Epithelial cell of prostate (primary cell): ENCODE data around the gene CACNG8.
"Not testable (repeated sequence)": the region's sequence is repeated elsewhere in the genome, so short reads cannot be mapped to it uniquely, and the experiment has no call there.

Experiments used
- DNase-seq: peaks from one replicate; pipeline ENCODE4 v3.0.0-alpha.2; 2011; ENCODE audit warnings: low read depth, low spot score
- H3K27ac ChIP-seq: fragments of 450-650 bp; 2 replicates; pipeline ENCODE4 v1.5.1; 2017; ENCODE audit warnings: mild to moderate bottlenecking

CACNG8 gene

DNA sequence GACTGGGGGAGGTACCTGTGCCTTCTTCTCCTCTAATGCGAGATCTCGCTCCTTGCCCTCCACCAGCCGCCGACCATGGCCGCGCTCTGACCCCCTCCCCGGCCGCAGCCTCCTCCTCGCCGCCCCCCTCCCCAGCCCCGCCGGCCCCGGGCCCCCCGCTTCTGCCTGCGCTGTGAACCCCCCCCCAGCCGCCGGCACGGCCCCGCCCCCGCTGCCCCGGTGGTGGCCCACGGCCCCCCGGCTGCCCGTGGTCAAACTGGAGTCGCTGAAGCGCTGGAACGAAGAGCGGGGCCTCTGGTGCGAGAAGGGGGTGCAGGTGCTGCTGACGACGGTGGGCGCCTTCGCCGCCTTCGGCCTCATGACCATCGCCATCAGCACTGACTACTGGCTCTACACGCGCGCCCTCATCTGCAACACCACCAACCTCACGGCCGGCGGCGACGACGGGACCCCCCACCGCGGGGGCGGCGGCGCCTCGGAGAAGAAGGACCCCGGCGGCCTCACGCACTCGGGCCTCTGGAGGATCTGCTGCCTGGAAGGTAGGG is at the start of gene CACNG8:
Gene CACNG8, plus strand, starts transcription at position 51 of the 545 bp plus-strand sequence.
- no peak within 1 kb of the TSS for H3K27ac ChIP-seq
- no peak for DNase-seq

GRCh38 chr19:53915000-53915399 is 47.7 kb upstream of the CACNG8 start:
- no peak overlapping the region for H3K27ac ChIP-seq
- no peak for DNase-seq

GRCh38 chr19:53916004-53916403 is 46.7 kb upstream of the CACNG8 start:
- no peak for DNase-seq
- no peak overlapping the region for H3K27ac ChIP-seq

- no peak overlapping the region for H3K27ac ChIP-seq
- DNase-seq = no peak
Measured at GRCh38 chr19:53917356-53917755, 45.4 kb upstream of the CACNG8 start.

DNA sequence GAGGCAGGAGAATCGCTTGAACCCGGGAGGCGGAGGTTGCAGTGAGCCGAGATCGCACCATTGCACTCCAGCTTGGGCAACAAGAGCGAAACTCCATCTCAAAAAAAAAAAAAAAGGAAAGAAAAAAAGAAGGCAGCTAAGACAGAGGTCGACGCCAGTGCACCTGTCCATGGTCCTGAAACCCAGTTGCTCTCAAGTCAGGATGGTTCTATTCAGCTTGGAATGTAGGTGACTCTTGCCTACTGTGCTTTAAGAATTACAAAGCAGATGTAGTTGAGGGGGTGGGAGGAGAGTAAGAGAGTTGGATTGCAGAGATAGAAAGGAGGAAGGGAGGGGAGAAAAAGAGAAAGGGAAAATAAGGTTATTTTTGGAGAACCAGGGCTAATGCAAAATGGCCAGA is 35.0 kb upstream of the CACNG8 start:
- no peak for DNase-seq
- no peak overlapping the region for H3K27ac ChIP-seq

GRCh38 chr19:53936029-53936428 is 26.7 kb upstream of the CACNG8 start:
- no peak for DNase-seq
- H3K27ac ChIP-seq = no peak overlapping the region

GRCh38 chr19:53942001-53942786 is 20.5 kb upstream of the CACNG8 start:
- DNase-seq = no peak
- H3K27ac ChIP-seq = no peak overlapping the region

- DNase-seq = no peak
Measured at GRCh38 chr19:53944416-53944815, 18.3 kb upstream of the CACNG8 start.

GRCh38 chr19:53944933-53945332 is 17.8 kb upstream of the CACNG8 start:
- no peak for DNase-seq
- no peak overlapping the region for H3K27ac ChIP-seq

More at GRCh38 chr19:53944416-53944815, 18.3 kb upstream of the CACNG8 start:
- no peak overlapping the region for H3K27ac ChIP-seq

DNA sequence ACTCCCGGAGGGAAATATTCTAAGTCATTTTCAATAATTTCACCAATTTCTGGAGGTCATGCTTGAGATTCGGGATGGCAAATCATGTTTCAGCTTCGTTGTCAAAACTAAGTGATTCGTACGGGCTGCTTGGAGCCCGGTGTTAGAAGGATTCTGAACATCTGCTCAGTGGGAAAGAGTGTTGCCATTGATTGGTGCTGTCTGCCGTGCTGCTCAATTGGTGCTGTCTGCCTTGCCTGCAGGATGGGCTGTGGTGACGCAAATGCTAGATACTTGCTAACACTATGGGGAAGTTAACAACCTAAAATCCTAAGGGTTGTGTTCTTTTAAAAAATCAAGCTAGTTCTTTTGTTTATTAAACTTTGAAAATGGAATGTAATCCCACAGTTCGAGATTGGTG is 17.3 kb upstream of the CACNG8 start:
- no peak for DNase-seq

DNA sequence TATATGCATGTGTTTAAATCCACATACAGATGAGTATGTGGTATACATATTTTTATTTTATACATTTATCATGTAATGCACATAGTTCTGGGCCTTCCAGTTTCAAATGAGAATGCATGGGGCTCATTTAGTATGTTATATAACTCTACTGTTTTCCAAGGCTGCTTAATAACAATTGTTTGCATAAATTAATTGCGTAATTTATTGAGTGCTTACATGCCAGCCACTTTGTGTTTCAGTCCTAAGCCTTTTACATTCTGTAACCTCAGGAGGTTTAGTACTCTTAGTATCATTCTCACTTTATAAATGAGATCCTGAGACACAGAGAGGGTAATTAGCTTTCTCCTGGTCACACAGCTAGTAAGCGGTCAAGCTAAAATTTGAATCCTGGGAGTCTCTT is 16.7 kb upstream of the CACNG8 start:
- no peak overlapping the region for H3K27ac ChIP-seq
- DNase-seq = no peak

More for the DNA sequence above, 17.3 kb upstream of the CACNG8 start:
- no peak overlapping the region for H3K27ac ChIP-seq

DNA sequence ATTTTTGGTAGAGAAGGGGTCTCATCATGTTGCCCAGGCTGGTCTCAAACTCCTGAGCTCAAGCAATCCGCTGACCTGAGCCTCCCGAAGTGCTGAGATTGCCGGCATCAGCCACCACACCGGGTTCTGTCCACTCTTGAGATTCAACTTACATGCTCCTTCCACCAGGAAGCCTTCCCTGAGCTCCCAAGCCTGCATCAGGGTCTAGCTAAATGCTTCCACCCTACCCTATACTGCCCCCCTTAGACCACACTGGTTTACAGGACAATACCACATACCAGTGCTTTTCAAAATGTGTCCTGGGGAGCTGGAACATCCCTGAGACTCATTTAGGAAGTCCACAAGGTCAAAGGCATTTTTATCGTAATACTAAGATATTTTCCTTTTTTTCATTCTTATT is 15.1 kb upstream of the CACNG8 start:
- H3K27ac ChIP-seq = no peak overlapping the region
- DNase-seq = no peak

GRCh38 chr19:53948611-53949010 is 14.1 kb upstream of the CACNG8 start:
- H3K27ac ChIP-seq, DNase-seq: not testable (repeated sequence)

- DNase-seq = no peak
- H3K27ac ChIP-seq = no peak overlapping the region
Measured at GRCh38 chr19:53951436-53951835, 11.3 kb upstream of the CACNG8 start.

DNA sequence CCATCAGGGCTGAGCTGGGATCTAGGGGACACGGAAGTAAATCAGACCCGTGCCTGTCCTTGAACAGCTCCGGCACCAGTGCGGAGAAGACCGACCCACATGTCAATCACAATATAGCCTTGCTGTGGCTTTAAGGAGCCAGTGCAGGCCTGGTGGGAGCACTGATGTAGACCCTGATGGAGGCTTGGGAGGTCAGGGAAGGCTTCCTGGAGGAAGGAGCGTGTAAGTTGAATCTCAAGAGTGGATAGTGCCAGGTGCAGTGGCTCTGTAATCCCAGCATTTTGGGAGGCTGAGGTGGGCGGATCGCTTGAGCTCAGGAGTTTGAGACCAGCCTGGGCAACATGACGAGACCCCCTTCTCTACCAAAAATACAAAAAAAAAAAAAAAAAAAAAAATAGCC is 10.8 kb upstream of the CACNG8 start:
- no peak for DNase-seq
- no peak overlapping the region for H3K27ac ChIP-seq

GRCh38 chr19:53953383-53953782 is 9.4 kb upstream of the CACNG8 start:
- no peak for DNase-seq
- H3K27ac ChIP-seq = no peak overlapping the region

DNA sequence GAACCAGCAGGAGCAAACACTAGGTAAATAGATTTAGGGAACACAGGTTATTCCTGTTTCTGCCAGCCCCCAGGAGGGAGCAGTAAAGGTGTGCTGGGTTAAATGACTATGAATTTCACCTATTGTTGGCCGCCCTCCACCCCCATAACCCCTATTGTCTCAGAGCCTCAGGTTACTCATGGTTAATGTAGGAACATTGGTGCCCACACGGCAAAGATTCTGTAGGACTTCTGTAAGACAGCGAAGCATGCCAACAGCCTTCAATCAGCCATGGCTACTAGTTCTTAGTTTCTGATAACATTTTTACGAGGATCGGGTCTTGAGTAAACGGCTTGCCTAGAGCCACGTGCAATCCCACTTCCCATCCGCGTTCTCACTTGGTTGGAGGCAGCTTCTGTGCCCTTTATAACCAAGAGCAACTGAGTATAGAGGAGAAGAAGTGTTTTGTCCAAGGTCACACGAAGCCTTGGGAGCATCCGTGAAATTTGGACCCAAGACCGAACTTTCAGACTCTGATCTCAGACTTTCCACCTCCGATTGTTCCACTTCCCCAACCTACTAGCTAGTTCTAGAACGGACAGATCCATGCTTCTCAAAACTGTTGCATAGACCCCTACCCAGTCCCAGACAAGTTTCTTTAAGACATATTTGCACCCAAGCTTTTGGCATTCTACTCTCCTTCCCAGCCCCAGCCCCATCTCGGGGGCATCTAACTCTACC is 5.1 kb upstream of the CACNG8 start:
- DNase-seq = no peak
- H3K27ac ChIP-seq = no peak overlapping the region

- H3K27ac ChIP-seq = no peak overlapping the region
- DNase-seq = no peak
Measured at GRCh38 chr19:53958168-53958571, 4.6 kb upstream of the CACNG8 start.

GRCh38 chr19:53958823-53959757 is 3.6 kb upstream of the CACNG8 start:
- H3K27ac ChIP-seq = no peak overlapping the region
- DNase-seq = no peak

DNA sequence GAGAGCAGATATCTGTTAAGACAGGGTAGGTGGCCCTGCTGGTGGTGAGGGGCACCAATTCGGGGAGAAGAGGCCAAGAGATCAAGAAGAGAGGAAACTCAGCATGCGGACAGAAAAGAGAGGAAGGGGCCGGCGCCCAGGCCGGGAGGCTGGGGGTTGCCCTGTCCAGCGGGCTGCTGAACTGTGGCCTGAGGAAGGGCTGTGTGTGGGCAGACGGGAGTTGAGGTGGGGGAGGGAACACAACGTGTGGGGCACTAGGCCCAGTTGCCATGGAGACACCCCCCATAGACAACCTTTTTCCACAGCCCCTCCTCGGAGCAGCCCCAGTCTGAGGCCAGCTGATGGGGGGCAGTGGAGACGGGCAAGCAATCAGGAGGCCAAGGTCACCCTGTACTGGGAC is 2.5 kb upstream of the CACNG8 start:
- DNase-seq = no peak
- H3K27ac ChIP-seq = no peak overlapping the region
